Loucy (cell line): Measurements from ENCODE around the gene SNTB2.

Source experiments
- H2AFZ ChIP-seq: fragments of 200-600 bp; sonication (generic); 2 replicates; pipeline ENCODE4 v1.6.0; 2016; ENCODE audit warnings: antibody characterized with exemption, mild to moderate bottlenecking, low read length, moderate library complexity
- H3F3A ChIP-seq: fragments of 200-600 bp; 2 replicates; pipeline ENCODE4 v1.6.0; 2016; ENCODE audit warnings: antibody characterized with exemption, low read depth, mild to moderate bottlenecking
- H3K27me3 ChIP-seq: fragments of 200-600 bp; sonication (generic); 2 replicates; pipeline ENCODE4 v1.6.1; 2014; ENCODE audit warnings: low read length, mild to moderate bottlenecking; ENCODE audit not compliant: insufficient read depth, poor library complexity, severe bottlenecking
- H3K36me3 ChIP-seq: fragments of 200-600 bp; sonication (generic); 2 replicates; pipeline ENCODE4 v1.6.1; 2016; ENCODE audit warnings: low read length; ENCODE audit not compliant: insufficient read depth
- H3K4me1 ChIP-seq: fragments of 200-600 bp; sonication (generic); 2 replicates; pipeline ENCODE4 v1.5.1; 2014; ENCODE audit warnings: low read length, mild to moderate bottlenecking; ENCODE audit not compliant: insufficient read depth, poor library complexity, severe bottlenecking
- H3K4me2 ChIP-seq: fragments of 200-600 bp; sonication (generic); 2 replicates; pipeline ENCODE4 v1.6.0; 2014; ENCODE audit warnings: antibody characterized with exemption, low read length, low read depth, mild to moderate bottlenecking; ENCODE audit not compliant: poor library complexity, severe bottlenecking
- H3K4me3 ChIP-seq: fragments of 200-600 bp; sonication (generic); 2 replicates; pipeline ENCODE4 v1.5.1; 2014; ENCODE audit warnings: low read length, mild to moderate bottlenecking, mixed read lengths; ENCODE audit not compliant: poor library complexity, severe bottlenecking
- H3K79me2 ChIP-seq: fragments of 200-600 bp; sonication (generic); 2 replicates; pipeline ENCODE4 v1.6.1; 2014; ENCODE audit warnings: low read length; ENCODE audit not compliant: insufficient read depth
- H3K9ac ChIP-seq: fragments of 200-600 bp; sonication (generic); 2 replicates; pipeline ENCODE4 v1.6.0; 2014; ENCODE audit warnings: mild to moderate bottlenecking, low read depth, low read length, moderate library complexity; ENCODE audit not compliant: poor library complexity, severe bottlenecking
- H3K9me2 ChIP-seq: fragments of 200-600 bp; sonication (generic); replicated peaks from 2 replicates; pipeline ENCODE4 v1.6.1; 2016; ENCODE audit warnings: low read depth, low read length, mixed read lengths
- H3K9me3 ChIP-seq: fragments of 200-600 bp; sonication (generic); 2 replicates; pipeline ENCODE4 v1.6.1; 2014; ENCODE audit warnings: mild to moderate bottlenecking, antibody characterized with exemption, low read length, low read depth; ENCODE audit not compliant: insufficient read depth
- H4K20me1 ChIP-seq: fragments of 200-600 bp; sonication (generic); 2 replicates; pipeline ENCODE4 v1.6.0; 2014; ENCODE audit warnings: antibody characterized with exemption, low read length, mild to moderate bottlenecking; ENCODE audit not compliant: insufficient read depth, poor library complexity, severe bottlenecking
- CTCF ChIP-seq: fragments of 200-600 bp; sonication (generic); conservative IDR thresholded peaks from 2 replicates; pipeline ENCODE4 v1.5.1; 2014; ENCODE audit warnings: mild to moderate bottlenecking, antibody characterized with exemption, low read length
- EZH2phosphoT487 ChIP-seq: fragments of 200-600 bp; IDR thresholded peaks from 2 replicates; pipeline ENCODE4 v1.6.1; 2018; ENCODE audit warnings: antibody characterized with exemption, mild to moderate bottlenecking, moderate library complexity, borderline replicate concordance

Gene SNTB2

GRCh38 chr16:69176033-69176800, 10.7 kb upstream of the SNTB2 start:
- no peak overlapping the region for H2AFZ ChIP-seq
- no peaks in the 10 kb centered on the region for H3K9me3 ChIP-seq
- H3K4me3 ChIP-seq: no peak overlapping the region
- no peaks in the 10 kb centered on the region for H4K20me1 ChIP-seq
- H3K79me2 ChIP-seq: no peaks in the 10 kb centered on the region
- no peak overlapping the region for H3K9ac ChIP-seq
- H3K4me2 ChIP-seq: no peak overlapping the region
- no peaks in the 10 kb centered on the region for H3K36me3 ChIP-seq
- H3F3A ChIP-seq: no peaks in the 10 kb centered on the region
- H3K4me1 ChIP-seq: peaks cover 10% of the 10 kb centered on the region
- H3K27me3 ChIP-seq: no peaks in the 10 kb centered on the region
- H3K9me2 ChIP-seq: no peaks in the 10 kb centered on the region
- TF ChIP-seq EZH2phosphoT487 (no peak), CTCF (no peak)

GRCh38 chr16:69179328-69180010, 7.5 kb upstream of the SNTB2 start:
- H2AFZ ChIP-seq: no peak overlapping the region
- H3K4me1 ChIP-seq: peaks cover 18% of the 10 kb centered on the region
- no peaks in the 10 kb centered on the region for H3K79me2 ChIP-seq
- no peaks in the 10 kb centered on the region for H3K9me2 ChIP-seq
- H4K20me1 ChIP-seq: no peaks in the 10 kb centered on the region
- H3K4me2 ChIP-seq: no peak overlapping the region
- H3K9ac ChIP-seq: no peak overlapping the region
- no peaks in the 10 kb centered on the region for H3K36me3 ChIP-seq
- no peaks in the 10 kb centered on the region for H3K27me3 ChIP-seq
- H3K9me3 ChIP-seq: no peaks in the 10 kb centered on the region
- no peak for TF ChIP-seq CTCF
- TF ChIP-seq EZH2phosphoT487: no peak
- H3K4me3 ChIP-seq: no peak overlapping the region
- H3F3A ChIP-seq: 0 out of 2 replicates have a peak, but pooled peaks cover 2% of the 10 kb centered on the region

- 0 out of 2 replicates have a peak, but pooled peaks cover 2% of the 10 kb centered on the region for H3F3A ChIP-seq
These were observed 7.0 kb upstream of the SNTB2 start for GRCh38 chr16:69180011-69180338.

More at GRCh38 chr16:69180011-69180338, 7.0 kb upstream of the SNTB2 start:
- Histone ChIP-seq H4K20me1 (no peaks in the 10 kb centered on the region), H3K27me3 (no peaks in the 10 kb centered on the region), H3K9ac (no peak overlapping the region), H2AFZ (no peak overlapping the region), H3K4me2 (no peak overlapping the region), H3K4me3 (no peak overlapping the region), H3K9me2 (no peaks in the 10 kb centered on the region), H3K4me1 (peaks cover 18% of the 10 kb centered on the region), H3K9me3 (no peaks in the 10 kb centered on the region), H3K36me3 (no peaks in the 10 kb centered on the region), H3K79me2 (no peaks in the 10 kb centered on the region)
- TF ChIP-seq EZH2phosphoT487: no peak
- no peak for TF ChIP-seq CTCF
